GM12872 (cell line): Measurements from ENCODE around the gene COL19A1.
A peak's percentile ranks its signal among the peaks of the same experiment; 100 is the strongest.

Source experiments
- CTCF ChIP-seq: IDR thresholded peaks from 3 replicates; pipeline ENCODE4 v1.5.1; 2011; ENCODE audit warnings: low read depth, mild to moderate bottlenecking, low read length, moderate library complexity; ENCODE audit not compliant: insufficient read depth

The COL19A1 gene

GRCh38 chr6:70198785-70199184 is 332.4 kb downstream of the COL19A1 start:
- TF ChIP-seq CTCF = no peak

DNA sequence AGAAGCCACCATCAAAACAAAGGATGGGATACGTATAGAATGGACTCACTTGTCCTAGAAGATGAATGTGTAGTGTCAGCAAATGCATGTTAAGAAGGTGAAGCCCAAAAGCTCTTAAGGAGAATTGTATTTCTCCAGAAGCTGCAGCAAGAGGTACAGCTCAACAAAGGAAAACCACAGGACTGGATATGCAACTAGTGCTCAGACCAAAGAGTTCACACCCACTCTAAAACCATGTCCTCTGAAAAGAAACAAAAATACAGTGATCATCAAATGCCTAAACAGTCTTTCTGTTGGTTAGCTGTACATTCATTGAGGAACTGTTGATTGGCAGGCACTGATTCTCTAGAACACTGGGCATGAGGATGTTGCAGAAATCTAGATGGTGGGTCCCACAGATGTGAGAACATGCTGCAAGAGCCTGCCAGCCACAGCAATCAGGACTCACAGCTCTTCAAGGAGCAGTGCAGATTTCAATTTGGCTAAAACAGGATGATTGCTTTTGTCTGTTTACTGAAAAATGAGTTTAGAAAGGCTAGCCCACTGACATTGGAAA is 342.0 kb downstream of the COL19A1 start:
- no peak for TF ChIP-seq CTCF

DNA sequence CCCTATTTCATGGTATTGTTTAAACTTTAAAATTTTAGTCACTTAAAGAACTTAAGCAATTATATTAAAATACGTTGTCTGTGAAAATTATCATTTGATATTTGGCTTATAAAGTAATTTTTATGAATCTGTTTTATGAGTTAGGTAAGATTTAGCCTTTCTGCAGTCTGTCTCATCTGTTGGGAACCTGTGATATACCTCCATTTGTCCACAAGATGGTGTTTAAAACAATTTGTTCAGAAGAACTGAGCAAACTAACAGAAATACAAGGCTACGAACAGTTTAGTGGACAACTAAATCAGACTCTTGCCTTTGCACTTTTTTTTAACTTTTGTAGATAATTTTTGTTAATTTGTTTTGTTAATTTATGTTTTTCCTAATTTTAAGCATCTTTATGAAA is 344.1 kb downstream of the COL19A1 start:
- TF ChIP-seq CTCF = peak; percentile 41; the same call in 1 of the 3 replicates

- no peak for TF ChIP-seq CTCF
Observed at GRCh38 chr6:70215460-70216108, 349.2 kb downstream of the COL19A1 start.

- TF ChIP-seq CTCF = no peak
Observed at GRCh38 chr6:70216767-70217166, 350.4 kb downstream of the COL19A1 start.

GRCh38 chr6:70219943-70220613 is 353.7 kb downstream of the COL19A1 start:
- TF ChIP-seq CTCF = no peak

- peak; percentile 54; the same call in 2 of the 3 replicates for TF ChIP-seq CTCF
Observed at GRCh38 chr6:70221025-70221714, 354.8 kb downstream of the COL19A1 start.
